ENCODE results near the gene CHAT.

Gene CHAT

GRCh38 chr10:49698679-49699078 lies 84.8 kb downstream of the CHAT start:
- no peak for DNase-seq (ENCODE audit: low spot score)
- H3K4me1 Mint-ChIP-seq (ENCODE audit: low read depth), result no peaks in the 10 kb centered on the region
- H3K9me3 Mint-ChIP-seq, result no peaks in the 10 kb centered on the region
- no peaks in the 10 kb centered on the region for H3K27me3 Mint-ChIP-seq (ENCODE audit: low read depth)
- H3K36me3 Mint-ChIP-seq (ENCODE audit: low read depth), result no peaks in the 10 kb centered on the region
- H3K4me3 Mint-ChIP-seq, result no peak overlapping the region
- no peak overlapping the region for H3K27ac Mint-ChIP-seq

GRCh38 chr10:49700211-49700610 lies 86.4 kb downstream of the CHAT start:
- no peak overlapping the region for H3K27ac Mint-ChIP-seq
- no peaks in the 10 kb centered on the region for H3K9me3 Mint-ChIP-seq
- H3K4me1 Mint-ChIP-seq (ENCODE audit: low read depth), result no peaks in the 10 kb centered on the region
- DNase-seq (ENCODE audit: low spot score), result no peak
- no peak overlapping the region for H3K4me3 Mint-ChIP-seq
- H3K36me3 Mint-ChIP-seq (ENCODE audit: low read depth), result no peaks in the 10 kb centered on the region
- no peaks in the 10 kb centered on the region for H3K27me3 Mint-ChIP-seq (ENCODE audit: low read depth)

- H3K4me1 Mint-ChIP-seq (ENCODE audit: low read depth), result no peaks in the 10 kb centered on the region
- H3K4me3 Mint-ChIP-seq, result no peak overlapping the region
- DNase-seq (ENCODE audit: low spot score), result no peak
- no peaks in the 10 kb centered on the region for H3K9me3 Mint-ChIP-seq
- no peaks in the 10 kb centered on the region for H3K36me3 Mint-ChIP-seq (ENCODE audit: low read depth)
- no peaks in the 10 kb centered on the region for H3K27me3 Mint-ChIP-seq (ENCODE audit: low read depth)
- no peak overlapping the region for H3K27ac Mint-ChIP-seq
These were observed 87.2 kb downstream of the CHAT start for GRCh38 chr10:49700997-49701396.

GRCh38 chr10:49707585-49707984 lies 93.7 kb downstream of the CHAT start:
- no peak overlapping the region for H3K4me3 Mint-ChIP-seq
- no peak for DNase-seq (ENCODE audit: low spot score)
- no peak overlapping the region for H3K27ac Mint-ChIP-seq
- peaks cover 2% of the 10 kb centered on the region for H3K4me1 Mint-ChIP-seq (ENCODE audit: low read depth)
- no peaks in the 10 kb centered on the region for H3K9me3 Mint-ChIP-seq
- no peaks in the 10 kb centered on the region for H3K27me3 Mint-ChIP-seq (ENCODE audit: low read depth)
- H3K36me3 Mint-ChIP-seq (ENCODE audit: low read depth), result no peaks in the 10 kb centered on the region

GRCh38 chr10:49709934-49710333 lies 96.1 kb downstream of the CHAT start:
- no peaks in the 10 kb centered on the region for H3K9me3 Mint-ChIP-seq
- H3K4me3 Mint-ChIP-seq, result no peak overlapping the region
- H3K4me1 Mint-ChIP-seq (ENCODE audit: low read depth), result peaks cover 2% of the 10 kb centered on the region
- H3K27me3 Mint-ChIP-seq (ENCODE audit: low read depth), result no peaks in the 10 kb centered on the region
- no peak for DNase-seq (ENCODE audit: low spot score)
- H3K27ac Mint-ChIP-seq, result no peak overlapping the region
- no peaks in the 10 kb centered on the region for H3K36me3 Mint-ChIP-seq (ENCODE audit: low read depth)

- H3K27me3 Mint-ChIP-seq (ENCODE audit: low read depth), result no peaks in the 10 kb centered on the region
- H3K4me3 Mint-ChIP-seq, result no peak overlapping the region
- no peaks in the 10 kb centered on the region for H3K9me3 Mint-ChIP-seq
- no peaks in the 10 kb centered on the region for H3K36me3 Mint-ChIP-seq (ENCODE audit: low read depth)
- peaks cover 2% of the 10 kb centered on the region for H3K4me1 Mint-ChIP-seq (ENCODE audit: low read depth)
- no peak overlapping the region for H3K27ac Mint-ChIP-seq
- no peak for DNase-seq (ENCODE audit: low spot score)
These were observed 97.1 kb downstream of the CHAT start for GRCh38 chr10:49710966-49711365.

GRCh38 chr10:49711481-49711880 lies 97.6 kb downstream of the CHAT start:
- Mint-ChIP-seq H3K27me3 (ENCODE audit: low read depth) (no peaks in the 10 kb centered on the region), H3K36me3 (ENCODE audit: low read depth) (no peaks in the 10 kb centered on the region), H3K27ac (no peak overlapping the region), H3K9me3 (no peaks in the 10 kb centered on the region), H3K4me1 (ENCODE audit: low read depth) (peaks cover 2% of the 10 kb centered on the region), H3K4me3 (no peak overlapping the region)
- no peak for DNase-seq (ENCODE audit: low spot score)

GRCh38 chr10:49713266-49713665 lies 99.4 kb downstream of the CHAT start:
- no peak for DNase-seq (ENCODE audit: low spot score)
- Mint-ChIP-seq H3K9me3 (no peaks in the 10 kb centered on the region), H3K36me3 (ENCODE audit: low read depth) (no peaks in the 10 kb centered on the region), H3K27ac (no peak overlapping the region), H3K4me1 (ENCODE audit: low read depth) (no peaks in the 10 kb centered on the region), H3K4me3 (no peak overlapping the region), H3K27me3 (ENCODE audit: low read depth) (no peaks in the 10 kb centered on the region)
